Mesodermal cell (in vitro differentiated cells): ENCODE measurements around the gene CNDP1.

Experiments
- H3K27ac ChIP-seq: 2 replicates; pipeline ENCODE4 v1.7.0; 2013; ENCODE audit warnings: mild to moderate bottlenecking, low read depth, low read length, moderate library complexity; ENCODE audit not compliant: severe bottlenecking
- H3K36me3 ChIP-seq: 2 replicates; pipeline ENCODE4 v1.7.1; 2013; ENCODE audit warnings: mild to moderate bottlenecking, low read length, moderate library complexity; ENCODE audit not compliant: control insufficient read depth, insufficient read depth
- H3K4me1 ChIP-seq: one replicate; pipeline ENCODE4 v1.7.1; 2013; ENCODE audit warnings: mild to moderate bottlenecking, low read length; ENCODE audit not compliant: insufficient read depth, control insufficient read depth, poor library complexity, severe bottlenecking
- H3K4me3 ChIP-seq: 2 replicates; pipeline ENCODE4 v1.7.0; 2013; ENCODE audit warnings: low read length, control low read depth, mild to moderate bottlenecking; ENCODE audit not compliant: insufficient read depth, poor library complexity, severe bottlenecking; ENCODE audit errors: extremely low read depth
- H3K9me3 ChIP-seq: 2 replicates; pipeline ENCODE4 v1.7.1; 2013; ENCODE audit warnings: mild to moderate bottlenecking, low read length, moderate library complexity; ENCODE audit not compliant: control insufficient read depth
- WGBS, 2 experiments: methylation state at CpG; one replicate each; pipeline ENCODE4 v1.1.5; 2013; ENCODE audit warnings: missing lambda C conversion rate in 2 of 2; ENCODE audit not compliant: insufficient coverage in 2 of 2; 5-methylcytosine and 5-hydroxymethylcytosine counted together

CNDP1 gene

GRCh38 chr18:74530584-74530862, 3.8 kb upstream of the CNDP1 start:
- H3K27ac ChIP-seq = no peak overlapping the region
- 96 to 98% methylated on average over 6 of the region's 6 CpGs for WGBS, 2 experiments
- no peaks in the 10 kb centered on the region for H3K36me3 ChIP-seq
- H3K4me3 ChIP-seq = no peak overlapping the region
- H3K9me3 ChIP-seq = no peaks in the 10 kb centered on the region
- H3K4me1 ChIP-seq = no peaks in the 10 kb centered on the region

GRCh38 chr18:74531043-74531442, 3.3 kb upstream of the CNDP1 start:
- Histone ChIP-seq H3K4me1 (no peaks in the 10 kb centered on the region), H3K27ac (no peak overlapping the region), H3K9me3 (no peaks in the 10 kb centered on the region), H3K36me3 (no peaks in the 10 kb centered on the region), H3K4me3 (no peak overlapping the region)
- 94 to 97% methylated on average over 4 to 6 of the region's 7 CpGs for WGBS, 2 experiments

GRCh38 chr18:74532511-74533025, 1.7 kb upstream of the CNDP1 start:
- no peaks in the 10 kb centered on the region for H3K36me3 ChIP-seq
- no peaks in the 10 kb centered on the region for H3K4me1 ChIP-seq
- WGBS, 2 experiments = 63 to 66% methylated on average over 4 to 6 of the region's 9 CpGs
- H3K4me3 ChIP-seq = no peak overlapping the region
- no peaks in the 10 kb centered on the region for H3K9me3 ChIP-seq
- H3K27ac ChIP-seq = no peak overlapping the region

- Histone ChIP-seq H3K27ac (no peak overlapping the region), H3K9me3 (no peaks in the 10 kb centered on the region), H3K4me1 (no peaks in the 10 kb centered on the region), H3K36me3 (no peaks in the 10 kb centered on the region), H3K4me3 (no peak overlapping the region)
- 93 to 94% methylated on average over 11 to 12 of the region's 12 CpGs for WGBS, 2 experiments
These were observed 634 bp upstream of the CNDP1 start for GRCh38 chr18:74533666-74534065.

- no peaks in the 10 kb centered on the region for H3K36me3 ChIP-seq
- H3K9me3 ChIP-seq = no peaks in the 10 kb centered on the region
- no peak overlapping the region for H3K27ac ChIP-seq
- H3K4me1 ChIP-seq = no peaks in the 10 kb centered on the region
- no peak overlapping the region for H3K4me3 ChIP-seq
- 85 to 90% methylated on average over 4 to 7 of the region's 9 CpGs for WGBS, 2 experiments
These were observed 815 bp downstream of the CNDP1 start for GRCh38 chr18:74534981-74535649.

GRCh38 chr18:74539289-74539688, 5.0 kb downstream of the CNDP1 start:
- Histone ChIP-seq H3K27ac (no peak overlapping the region), H3K4me1 (no peaks in the 10 kb centered on the region), H3K36me3 (no peaks in the 10 kb centered on the region), H3K4me3 (no peak overlapping the region), H3K9me3 (no peaks in the 10 kb centered on the region)
- 93 to 96% methylated on average over 8 to 11 of the region's 11 CpGs for WGBS, 2 experiments

GRCh38 chr18:74540652-74541421, 6.5 kb downstream of the CNDP1 start:
- Histone ChIP-seq H3K4me3 (no peak overlapping the region), H3K27ac (no peak overlapping the region), H3K9me3 (no peaks in the 10 kb centered on the region), H3K36me3 (no peaks in the 10 kb centered on the region), H3K4me1 (no peaks in the 10 kb centered on the region)
- WGBS, 2 experiments = 85 to 86% methylated on average over 14 to 20 of the region's 20 CpGs

GRCh38 chr18:74541703-74542555, 7.6 kb downstream of the CNDP1 start:
- H3K36me3 ChIP-seq = no peaks in the 10 kb centered on the region
- 79 to 89% methylated on average over 10 to 11 of the region's 15 CpGs for WGBS, 2 experiments
- H3K9me3 ChIP-seq = no peaks in the 10 kb centered on the region
- no peak overlapping the region for H3K27ac ChIP-seq
- no peaks in the 10 kb centered on the region for H3K4me1 ChIP-seq
- no peak overlapping the region for H3K4me3 ChIP-seq

GRCh38 chr18:74544898-74545297, 10.6 kb downstream of the CNDP1 start:
- Histone ChIP-seq H3K4me1 (no peaks in the 10 kb centered on the region), H3K4me3 (no peak overlapping the region), H3K27ac (no peak overlapping the region), H3K36me3 (no peaks in the 10 kb centered on the region), H3K9me3 (peaks cover 25% of the 10 kb centered on the region)
- WGBS, 2 experiments = 82 to 84% methylated on average over 8 of the region's 8 CpGs

GRCh38 chr18:74546007-74546406, 11.7 kb downstream of the CNDP1 start:
- peaks cover 33% of the 10 kb centered on the region for H3K9me3 ChIP-seq
- no peaks in the 10 kb centered on the region for H3K36me3 ChIP-seq
- no peak overlapping the region for H3K4me3 ChIP-seq
- 96 to 99% methylated on average over 8 to 9 of the region's 11 CpGs for WGBS, 2 experiments
- no peak overlapping the region for H3K27ac ChIP-seq
- H3K4me1 ChIP-seq = no peaks in the 10 kb centered on the region
